22Rv1 (cell line): ENCODE measurements around the gene SDHAF4.
A peak's percentile ranks its signal among the peaks of the same experiment; 100 is the strongest.
"Not testable (repeated sequence)": the region's sequence is repeated elsewhere in the genome, so short reads cannot be mapped to it uniquely, and the experiment has no call there.

Experiments
- H3K27ac ChIP-seq: fragments of 450-650 bp; 2 replicates; pipeline ENCODE4 v1.5.1; 2017
- CTCF ChIP-seq: fragments of 450-650 bp; IDR thresholded peaks from 2 replicates; pipeline ENCODE4 v1.5.1; 2017; ENCODE audit warnings: mild to moderate bottlenecking
- ZFX ChIP-seq: fragments of 450-650 bp; IDR thresholded peaks from 2 replicates; pipeline ENCODE4 v1.6.1; 2017; ENCODE audit warnings: antibody characterized with exemption, borderline replicate concordance

The SDHAF4 gene

GRCh38 chr6:70537266-70537665 is 29.5 kb upstream of the SDHAF4 start:
- TF ChIP-seq CTCF (no peak), ZFX (no peak)
- no peak overlapping the region for H3K27ac ChIP-seq

GRCh38 chr6:70538376-70538775 is 28.4 kb upstream of the SDHAF4 start:
- TF ChIP-seq ZFX = no peak
- TF ChIP-seq CTCF = no peak
- no peak overlapping the region for H3K27ac ChIP-seq

GRCh38 chr6:70547313-70547712 is 19.4 kb upstream of the SDHAF4 start:
- H3K27ac ChIP-seq = no peak overlapping the region

GRCh38 chr6:70547905-70548304 is 18.8 kb upstream of the SDHAF4 start:
- TF ChIP-seq ZFX = no peak
- no peak for TF ChIP-seq CTCF
- H3K27ac ChIP-seq = no peak overlapping the region

More at GRCh38 chr6:70547313-70547712, 19.4 kb upstream of the SDHAF4 start:
- TF ChIP-seq CTCF (peak; percentile 43), ZFX (no peak)

GRCh38 chr6:70549327-70549726 is 17.4 kb upstream of the SDHAF4 start:
- no peak overlapping the region for H3K27ac ChIP-seq
- TF ChIP-seq ZFX (no peak), CTCF (no peak)

- H3K27ac ChIP-seq = no peak overlapping the region
- TF ChIP-seq CTCF (0 out of 2 replicates have a peak, but pooled peaks have one; percentile 5), ZFX (no peak)
Observed at GRCh38 chr6:70551566-70551965, 15.2 kb upstream of the SDHAF4 start.

GRCh38 chr6:70552286-70552940 is 14.3 kb upstream of the SDHAF4 start:
- H3K27ac ChIP-seq = not testable (repeated sequence)

- TF ChIP-seq CTCF (no peak), ZFX (no peak)
Observed at GRCh38 chr6:70552974-70553373, 13.8 kb upstream of the SDHAF4 start.

More at GRCh38 chr6:70552974-70553373, 13.8 kb upstream of the SDHAF4 start:
- no peak overlapping the region for H3K27ac ChIP-seq
